Measurements from ENCODE around the gene IQCF5.
"Not testable (repeated sequence)": the region's sequence is repeated elsewhere in the genome, so short reads cannot be mapped to it uniquely, and the experiment has no call there.

The IQCF5 gene

DNA sequence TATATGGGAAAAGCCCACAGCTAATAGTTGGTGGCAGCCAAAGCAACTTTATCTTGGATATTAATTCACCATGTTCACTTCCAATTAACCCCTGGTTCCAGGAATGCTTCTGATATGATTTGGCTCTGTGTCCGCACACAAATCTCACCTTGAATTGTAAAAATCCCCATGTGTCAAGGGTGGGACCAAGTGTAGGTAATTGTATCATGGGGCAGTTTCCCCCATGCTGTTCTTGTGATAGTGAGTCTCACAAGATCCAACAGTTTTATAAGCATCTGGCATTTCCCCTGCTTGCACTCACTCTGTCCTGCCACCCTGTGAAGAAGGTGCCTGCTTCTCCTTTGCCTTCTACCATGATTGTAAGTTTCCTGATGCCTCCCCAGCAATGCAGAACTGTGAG, 6.5 kb downstream of the IQCF5 start:
- not testable (repeated sequence) for H3K36me3 ChIP-seq (ENCODE audit: control insufficient read depth in 2 of 2, insufficient read depth in 2 of 2, low read length in 2 of 2); H3K27me3 ChIP-seq (ENCODE audit: control insufficient read depth in 1 of 2, insufficient read depth in 2 of 2, low read length in 2 of 2); H3K4me1 ChIP-seq (ENCODE audit: control insufficient read depth, insufficient read depth, low read length); H3K4me3 ChIP-seq (ENCODE audit: low read length in 2 of 2); H3K27ac ChIP-seq (ENCODE audit: low read length); H3K9ac ChIP-seq (ENCODE audit: low read length in 2 of 2); H3K9me3 ChIP-seq (ENCODE audit: control insufficient read depth in 2 of 2, low read length in 2 of 2)

DNA sequence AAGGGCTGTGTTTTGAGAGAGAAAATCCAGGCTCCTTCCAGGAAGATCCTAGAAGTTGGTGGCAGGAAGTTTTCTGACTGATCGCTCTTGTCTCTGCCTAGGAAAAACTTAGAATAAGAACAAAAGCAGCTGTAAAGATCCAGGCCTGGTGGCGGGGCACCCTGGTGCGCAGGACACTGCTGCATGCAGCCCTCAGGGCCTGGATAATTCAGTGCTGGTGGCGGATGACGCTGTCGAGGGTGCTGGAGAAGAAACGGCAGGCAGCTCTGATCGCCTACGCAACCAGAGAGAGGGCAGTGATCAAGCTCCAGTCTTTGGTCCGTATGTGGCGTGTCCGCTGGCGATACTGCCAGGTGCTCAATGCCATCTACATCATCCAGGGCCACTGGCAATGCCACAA, 12.5 kb downstream of the IQCF5 start:
- Histone ChIP-seq H3K9me3 (ENCODE audit: control insufficient read depth in 2 of 2, low read length in 2 of 2) (no peaks in the 10 kb centered on the region), H3K9ac (ENCODE audit: low read length in 2 of 2) (no peak overlapping the region), H3K27me3 (ENCODE audit: control insufficient read depth in 1 of 2, insufficient read depth in 2 of 2, low read length in 2 of 2) (no peaks in the 10 kb centered on the region), H3K36me3 (ENCODE audit: control insufficient read depth in 2 of 2, insufficient read depth in 2 of 2, low read length in 2 of 2) (no peaks in the 10 kb centered on the region), H3K4me3 (ENCODE audit: low read length in 2 of 2) (no peak overlapping the region), H3K27ac (ENCODE audit: low read length) (no peak overlapping the region), H3K4me1 (ENCODE audit: control insufficient read depth, insufficient read depth, low read length) (no peaks in the 10 kb centered on the region)

DNA sequence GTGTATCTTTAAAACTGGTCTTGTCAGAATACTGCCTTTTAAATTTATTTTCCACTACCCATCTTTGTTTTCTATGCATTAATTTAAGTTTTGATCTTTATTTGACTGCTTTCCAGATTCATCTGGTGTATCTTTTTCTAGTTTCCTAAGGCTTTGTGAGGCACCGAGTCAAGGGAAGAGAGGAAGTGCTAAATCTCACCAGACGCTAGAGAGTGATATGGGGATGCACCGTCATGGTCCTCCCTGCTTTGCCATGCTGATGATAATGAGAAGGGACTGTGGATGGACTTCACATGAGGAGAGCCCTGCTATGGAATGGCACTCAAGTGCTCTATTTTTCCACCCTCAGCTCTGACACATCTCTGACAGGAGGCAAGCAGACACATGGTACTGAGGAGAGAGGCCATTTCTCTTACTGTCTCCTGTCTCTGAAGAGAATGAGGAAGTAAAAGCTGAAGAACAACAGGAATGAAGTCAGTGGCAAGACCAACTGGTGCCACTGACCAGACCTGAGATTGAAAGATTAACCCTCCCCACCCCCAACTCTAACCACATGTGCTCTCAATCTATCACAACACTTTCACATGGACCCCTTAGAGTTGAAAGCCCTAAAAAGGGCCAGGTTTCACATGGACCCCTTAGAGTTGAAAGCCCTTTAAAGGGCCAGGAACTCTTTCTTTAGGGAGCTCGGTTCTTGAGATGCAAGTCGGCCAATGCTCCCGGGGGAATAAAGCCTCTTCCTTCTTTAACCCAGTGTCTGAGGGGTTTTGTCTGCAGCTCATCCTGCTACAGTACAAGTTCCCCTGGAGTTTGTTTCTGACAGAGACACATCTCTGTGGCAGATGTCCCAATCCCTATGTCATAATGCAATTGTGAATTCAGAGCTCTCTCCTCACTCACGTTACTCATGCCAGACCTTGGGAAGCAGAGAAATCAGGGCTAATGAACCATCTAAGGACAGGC, 14.4 kb downstream of the IQCF5 start, which contains the start of gene IQCF2:
Gene IQCF2, plus strand, starts transcription at position 913 of the 963 bp plus-strand sequence. CDS start 52 bp downstream, outside the sequence.
- H3K4me1 ChIP-seq (ENCODE audit: control insufficient read depth, insufficient read depth, low read length), result no peaks in the 10 kb centered on the region
- no peak within 1 kb of the TSS for H3K9ac ChIP-seq (ENCODE audit: low read length in 2 of 2)
- H3K4me3 ChIP-seq (ENCODE audit: low read length in 2 of 2), result no peak within 1 kb of the TSS
- H3K27ac ChIP-seq (ENCODE audit: low read length), result no peak within 1 kb of the TSS
- H3K36me3 ChIP-seq (ENCODE audit: control insufficient read depth in 2 of 2, insufficient read depth in 2 of 2, low read length in 2 of 2), result no peaks in the 10 kb centered on the region
- H3K27me3 ChIP-seq (ENCODE audit: control insufficient read depth in 1 of 2, insufficient read depth in 2 of 2, low read length in 2 of 2), result no peaks in the 10 kb centered on the region
- no peaks in the 10 kb centered on the region for H3K9me3 ChIP-seq (ENCODE audit: control insufficient read depth in 2 of 2, low read length in 2 of 2)

DNA sequence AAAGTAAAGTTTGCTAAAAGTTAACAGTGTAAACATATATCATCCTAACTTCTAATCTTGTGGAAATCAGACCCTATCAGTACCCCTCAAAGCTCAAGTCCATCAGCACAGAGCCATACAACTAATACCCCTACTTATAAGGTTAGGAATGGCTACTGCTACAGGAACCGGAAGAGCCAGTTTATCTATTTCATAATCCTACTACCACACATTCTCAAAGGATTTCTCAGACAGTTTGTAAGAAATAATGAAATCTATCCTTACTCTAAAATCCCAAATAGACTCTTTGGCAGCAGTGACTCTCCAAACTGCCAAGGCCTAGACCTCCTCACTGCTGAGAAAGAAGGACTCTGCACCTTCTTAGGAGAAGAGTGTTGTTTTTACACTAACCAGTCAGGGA, 20.0 kb downstream of the IQCF5 start:
- H3K4me1 ChIP-seq (ENCODE audit: control insufficient read depth, insufficient read depth, low read length); H3K36me3 ChIP-seq (ENCODE audit: control insufficient read depth in 2 of 2, insufficient read depth in 2 of 2, low read length in 2 of 2); H3K27me3 ChIP-seq (ENCODE audit: control insufficient read depth in 1 of 2, insufficient read depth in 2 of 2, low read length in 2 of 2): not testable (repeated sequence)

DNA sequence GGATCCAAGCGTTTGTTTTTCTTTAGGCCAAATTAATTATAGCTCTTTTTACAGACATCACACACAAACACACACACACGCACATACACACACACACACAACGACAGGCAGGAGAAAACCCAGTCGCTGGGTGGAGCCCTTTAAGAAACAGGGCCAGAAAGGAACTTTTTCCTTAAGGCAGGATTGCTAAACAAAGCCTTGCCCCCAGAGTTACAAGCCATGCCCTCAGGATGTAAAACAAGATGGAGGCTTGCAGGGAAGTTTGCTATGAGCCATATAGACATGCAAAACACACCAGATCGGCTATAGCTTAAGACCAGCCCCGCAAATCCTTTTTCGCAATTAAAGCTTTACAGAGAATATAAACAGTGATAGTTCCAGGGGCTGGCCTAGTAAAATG, 30.3 kb downstream of the IQCF5 start:
- no peak overlapping the region for H3K9ac ChIP-seq (ENCODE audit: low read length in 2 of 2)
- no peaks in the 10 kb centered on the region for H3K36me3 ChIP-seq (ENCODE audit: control insufficient read depth in 2 of 2, insufficient read depth in 2 of 2, low read length in 2 of 2)
- H3K9me3 ChIP-seq (ENCODE audit: control insufficient read depth in 2 of 2, low read length in 2 of 2), result peaks cover 0 to 2% of the 10 kb centered on the region in 2 donors
- H3K4me1 ChIP-seq (ENCODE audit: control insufficient read depth, insufficient read depth, low read length), result no peaks in the 10 kb centered on the region
- H3K4me3 ChIP-seq (ENCODE audit: low read length in 2 of 2), result no peak overlapping the region
- peaks cover 0 to 2% of the 10 kb centered on the region in 2 donors for H3K27me3 ChIP-seq (ENCODE audit: control insufficient read depth in 1 of 2, insufficient read depth in 2 of 2, low read length in 2 of 2)
- no peak overlapping the region for H3K27ac ChIP-seq (ENCODE audit: low read length)

More for the DNA sequence above, 20.0 kb downstream of the IQCF5 start:
- not testable (repeated sequence) for H3K27ac ChIP-seq (ENCODE audit: low read length); H3K9ac ChIP-seq (ENCODE audit: low read length in 2 of 2); H3K9me3 ChIP-seq (ENCODE audit: control insufficient read depth in 2 of 2, low read length in 2 of 2); H3K4me3 ChIP-seq (ENCODE audit: low read length in 2 of 2)

DNA sequence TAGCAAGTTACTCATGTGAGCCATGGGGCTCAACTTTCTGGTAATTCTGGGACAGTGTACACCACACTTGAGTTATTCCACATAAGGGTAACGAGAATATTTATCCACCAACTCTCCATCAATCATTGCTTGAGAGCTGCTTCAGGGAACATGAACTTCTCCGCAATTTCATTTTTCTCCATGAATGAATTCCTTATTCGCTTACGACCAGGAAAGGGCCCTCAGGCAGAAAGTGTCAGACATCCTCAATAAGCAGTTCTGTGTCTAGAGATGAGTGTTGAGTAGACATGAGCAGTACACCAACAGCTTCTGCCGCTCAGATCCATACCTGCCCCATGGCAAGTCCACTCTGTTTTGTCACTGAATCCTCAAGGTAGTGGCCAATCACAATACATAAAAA, 38.8 kb downstream of the IQCF5 start:
- no peaks in the 10 kb centered on the region for H3K36me3 ChIP-seq (ENCODE audit: control insufficient read depth in 2 of 2, insufficient read depth in 2 of 2, low read length in 2 of 2)
- peaks cover 0 to under 1% of the 10 kb centered on the region in 2 donors for H3K27me3 ChIP-seq (ENCODE audit: control insufficient read depth in 1 of 2, insufficient read depth in 2 of 2, low read length in 2 of 2)
- no peaks in the 10 kb centered on the region for H3K4me1 ChIP-seq (ENCODE audit: control insufficient read depth, insufficient read depth, low read length)
- H3K9me3 ChIP-seq (ENCODE audit: control insufficient read depth in 2 of 2, low read length in 2 of 2), result peaks cover 0 to 2% of the 10 kb centered on the region in 2 donors
- H3K4me3 ChIP-seq (ENCODE audit: low read length in 2 of 2), result no peak overlapping the region
- no peak overlapping the region for H3K27ac ChIP-seq (ENCODE audit: low read length)
- no peak overlapping the region for H3K9ac ChIP-seq (ENCODE audit: low read length in 2 of 2)

DNA sequence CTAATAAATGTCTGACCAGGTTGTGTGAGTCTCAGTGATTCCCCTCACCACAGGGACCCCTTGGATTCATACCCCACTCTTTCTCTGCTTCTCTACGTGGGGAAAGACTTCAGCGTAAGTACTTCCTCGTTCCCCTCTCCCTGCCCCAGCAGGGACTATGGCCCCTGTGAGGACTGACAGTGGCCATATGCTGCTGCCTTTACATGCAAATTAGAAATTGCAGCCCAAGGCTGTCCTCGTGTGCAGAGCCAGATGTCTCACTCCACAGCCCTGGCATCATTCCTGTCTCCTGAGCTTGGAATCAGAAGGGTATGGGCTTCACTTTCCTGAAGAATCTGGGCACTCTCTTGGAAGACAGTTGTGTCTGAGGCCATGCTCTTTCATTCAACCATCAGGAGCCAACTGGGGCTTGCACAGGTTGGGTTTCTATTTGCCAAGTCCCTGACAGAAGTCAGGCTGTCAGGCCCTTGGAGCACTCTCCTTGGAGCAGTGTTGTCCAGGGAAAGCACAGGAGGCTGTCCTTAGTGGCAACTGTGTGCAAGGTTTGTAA, 44.5 kb downstream of the IQCF5 start:
- Histone ChIP-seq H3K9me3 (ENCODE audit: control insufficient read depth in 2 of 2, low read length in 2 of 2) (peaks cover 0 to 2% of the 10 kb centered on the region in 2 donors), H3K36me3 (ENCODE audit: control insufficient read depth in 2 of 2, insufficient read depth in 2 of 2, low read length in 2 of 2) (no peaks in the 10 kb centered on the region), H3K4me1 (ENCODE audit: control insufficient read depth, insufficient read depth, low read length) (no peaks in the 10 kb centered on the region), H3K4me3 (ENCODE audit: low read length in 2 of 2) (no peak overlapping the region), H3K27ac (ENCODE audit: low read length) (no peak overlapping the region), H3K9ac (ENCODE audit: low read length in 2 of 2) (no peak overlapping the region), H3K27me3 (ENCODE audit: control insufficient read depth in 1 of 2, insufficient read depth in 2 of 2, low read length in 2 of 2) (no peaks in the 10 kb centered on the region)

GRCh38 chr3:51830345-51830744, 45.1 kb downstream of the IQCF5 start:
- H3K27me3 ChIP-seq (ENCODE audit: control insufficient read depth in 1 of 2, insufficient read depth in 2 of 2, low read length in 2 of 2), result no peaks in the 10 kb centered on the region
- H3K9ac ChIP-seq (ENCODE audit: low read length in 2 of 2), result no peak overlapping the region
- H3K36me3 ChIP-seq (ENCODE audit: control insufficient read depth in 2 of 2, insufficient read depth in 2 of 2, low read length in 2 of 2), result no peaks in the 10 kb centered on the region
- H3K27ac ChIP-seq (ENCODE audit: low read length), result no peak overlapping the region
- peaks cover 0 to 2% of the 10 kb centered on the region in 2 donors for H3K9me3 ChIP-seq (ENCODE audit: control insufficient read depth in 2 of 2, low read length in 2 of 2)
- no peak overlapping the region for H3K4me3 ChIP-seq (ENCODE audit: low read length in 2 of 2)
- H3K4me1 ChIP-seq (ENCODE audit: control insufficient read depth, insufficient read depth, low read length), result no peaks in the 10 kb centered on the region

- no peaks in the 10 kb centered on the region for H3K4me1 ChIP-seq (ENCODE audit: control insufficient read depth, insufficient read depth, low read length)
- no peak overlapping the region for H3K9ac ChIP-seq (ENCODE audit: low read length in 2 of 2)
- H3K27me3 ChIP-seq (ENCODE audit: control insufficient read depth in 1 of 2, insufficient read depth in 2 of 2, low read length in 2 of 2), result no peaks in the 10 kb centered on the region
- H3K27ac ChIP-seq (ENCODE audit: low read length), result no peak overlapping the region
- H3K4me3 ChIP-seq (ENCODE audit: low read length in 2 of 2), result no peak overlapping the region
- H3K36me3 ChIP-seq (ENCODE audit: control insufficient read depth in 2 of 2, insufficient read depth in 2 of 2, low read length in 2 of 2), result no peaks in the 10 kb centered on the region
- no peaks in the 10 kb centered on the region for H3K9me3 ChIP-seq (ENCODE audit: control insufficient read depth in 2 of 2, low read length in 2 of 2)
Observed at GRCh38 chr3:51828297-51828696, 47.1 kb downstream of the IQCF5 start.

Measured in stomach smooth muscle (tissue), 2 donors.